H1 (cell line): ENCODE data around the gene CTNND2. TPM values are rescaled to one million over a fixed set of nuclear protein-coding genes. Genes with fewer than 3 reads are reported as not detected.

Experiments
- EP300 ChIP-seq, 2 experiments: IDR thresholded peaks; 1 replicate in 1 of 2; 2 replicates in 1 of 2; pipeline ENCODE4 v1.6.1; 2011 to 2012; ENCODE audit warnings: low read depth in 2 of 2, low read length in 2 of 2, mild to moderate bottlenecking in 2 of 2, borderline replicate concordance in 1 of 2, inconsistent platforms in 1 of 2, moderate library complexity in 1 of 2
- GABPA ChIP-seq: IDR thresholded peaks from 2 replicates; pipeline ENCODE4 v1.6.1; 2011; ENCODE audit warnings: mild to moderate bottlenecking, low read length, moderate library complexity, borderline replicate concordance; ENCODE audit not compliant: insufficient read depth
- KDM1A ChIP-seq: fragments of 200-600, 300-600 bp; sonication (generic); IDR thresholded peaks from 2 replicates; pipeline ENCODE4 v1.7.1; 2016; ENCODE audit warnings: mild to moderate bottlenecking, low read length, borderline replicate concordance
- TAF7 ChIP-seq: optimal IDR thresholded peaks from 2 replicates; pipeline ENCODE3; 2011; ENCODE audit warnings: low read depth, mild to moderate bottlenecking, inconsistent platforms, low read length, moderate library complexity, borderline replicate concordance
- polyA plus RNA-seq, 7 experiments: library from polyadenylated mRNA; depleted of rRNA in 3 of 7; stranded (reverse) in 5 of 7; unstranded in 2 of 7; fragments of >200 nt in 5 of 7; fragments of 200-250 nt in 2 of 7; gene quantifications; 1 replicate in 5 of 7; 2 replicates in 1 of 7; 4 replicates in 1 of 7; pipeline versions ENCODE4 v1.2.1 to v1.2.3, GENCODE V29; 2011 to 2013; ENCODE audit warnings: missing spikeins in 2 of 7, mixed read lengths in 2 of 7
- total RNA-seq: library from RNA; stranded (reverse); fragmentation: NEBNext Ultra II Directional; extraction: Animal tissue kit (Norgen Biotek cat#: 25700); gene quantifications from 2 replicates; pipeline ENCODE4 v1.2.1, GENCODE V29; 2021

Gene CTNND2
- total and polyA plus RNA-seq, 2 of the 8 experiments (the other 6 are each of a cell fraction or from before 2014, with no cell fraction given), result 7.4 to 14.2 TPM

- TF ChIP-seq TAF7, result no peak
- TF ChIP-seq KDM1A, result no peak
- TF ChIP-seq EP300 (IDR thresholded peaks at IDR 0.05; ENCODE audit: borderline replicate concordance in 1 of 2, low read depth in 2 of 2, low read length in 2 of 2), result no peak
- no peak for TF ChIP-seq GABPA
Observed at GRCh38 chr5:10974850-10975249, 929.4 kb downstream of the CTNND2 start (continued).
